H1 (cell line): ENCODE measurements around the gene ACE. TPM values are rescaled to one million over a fixed set of nuclear protein-coding genes. Genes with fewer than 3 reads are reported as not detected.

Experiments used
- CTCF ChIA-PET: fragments of 300-600 bp; sonication (Branson Sonifier 250); formaldehyde crosslinking; loops from one replicate; lab custom pipeline; 2021; ENCODE audit not compliant: partially characterized antibody; lab: Charles Lee
- POLR2A ChIA-PET: fragments of 300-600 bp; sonication (Branson Sonifier 250); formaldehyde crosslinking; loops from one replicate; lab custom pipeline; 2021; ENCODE audit warnings: inconsistent platforms; ENCODE audit not compliant: partially characterized antibody; lab: Charles Lee
- DNase-seq, 2 experiments: peaks; one replicate each; pipeline versions ENCODE4 v3.0.0 to v3.0.0-alpha.2; 2010 to 2022; ENCODE audit warnings: low spot score in 2 of 2, low read depth in 1 of 2, mixed read lengths in 1 of 2
- FAIRE-seq: peaks from 2 replicates; lab custom pipeline; 2011; peaks lifted over from hg19 to GRCh38; lab: Jason Lieb, UNC
- H2AFZ ChIP-seq: 2 replicates; pipeline ENCODE4 v1.8.1; 2012; ENCODE audit warnings: low read length, inconsistent platforms
- H2AK5ac ChIP-seq: 2 replicates; pipeline ENCODE4 v1.6.1; 2013; ENCODE audit warnings: low read depth, low read length
- H2BK120ac ChIP-seq: replicated peaks from 2 replicates; pipeline ENCODE3; 2013; ENCODE audit warnings: low read depth, low read length, inconsistent platforms
- H2BK12ac ChIP-seq: 2 replicates; pipeline ENCODE4 v1.6.1; 2013; ENCODE audit warnings: low read depth, low read length
- H2BK15ac ChIP-seq: 2 replicates; pipeline ENCODE4 v1.6.1; 2013; ENCODE audit warnings: low read length
- H2BK20ac ChIP-seq: 2 replicates; pipeline ENCODE4 v1.6.1; 2013; ENCODE audit warnings: low read length
- H2BK5ac ChIP-seq: 2 replicates; pipeline ENCODE4 v1.6.1; 2013; ENCODE audit warnings: low read depth, low read length
- H3K14ac ChIP-seq: 2 replicates; pipeline ENCODE4 v1.6.1; 2013; ENCODE audit warnings: inconsistent platforms; ENCODE audit not compliant: insufficient read length
- H3K18ac ChIP-seq: 2 replicates; pipeline ENCODE4 v1.6.1; 2013; ENCODE audit warnings: low read length; ENCODE audit errors: extremely low read depth
- H3K23ac ChIP-seq: 2 replicates; pipeline ENCODE4 v1.6.1; 2013; ENCODE audit warnings: inconsistent platforms; ENCODE audit not compliant: insufficient read length
- H3K23me2 ChIP-seq: 2 replicates; pipeline ENCODE4 v1.6.1; 2013; ENCODE audit warnings: low read depth, low read length
- H3K27ac ChIP-seq: 2 replicates; pipeline ENCODE4 v1.6.1; 2011; ENCODE audit warnings: low read depth, low read length, inconsistent platforms
- H3K27me3 ChIP-seq, 4 experiments: replicated peaks in 1 of 4; 1 replicate in 1 of 4; 2 replicates in 3 of 4; pipeline versions ENCODE4 v1.6.1 to v1.8.1; 2011 to 2013; ENCODE audit warnings: low read length in 3 of 4, mild to moderate bottlenecking in 3 of 4, inconsistent platforms in 2 of 4, mixed read lengths in 2 of 4, moderate library complexity in 1 of 4; ENCODE audit not compliant: control insufficient read depth in 3 of 4, insufficient read depth in 3 of 4; ENCODE audit errors: extremely low read depth in 1 of 4
- H3K36me3 ChIP-seq, 4 experiments: 2 replicates each; pipeline versions ENCODE4 v1.6.1 to v1.8.1; 2011 to 2013; ENCODE audit warnings: mild to moderate bottlenecking in 4 of 4, low read length in 3 of 4, moderate library complexity in 2 of 4, control low read depth in 1 of 4, inconsistent platforms in 1 of 4; ENCODE audit not compliant: insufficient read depth in 4 of 4, control insufficient read depth in 2 of 4
- H3K4ac ChIP-seq: replicated peaks from 2 replicates; pipeline ENCODE3; 2013; ENCODE audit warnings: low read length, low read depth, mixed read lengths, inconsistent platforms; ENCODE audit not compliant: insufficient read length
- H3K4me1 ChIP-seq, 4 experiments: replicated peaks in 1 of 4; 1 replicate in 1 of 4; 2 replicates in 3 of 4; pipeline versions ENCODE4 v1.6.1 to v1.8.1; 2011 to 2013; ENCODE audit warnings: low read length in 3 of 4, inconsistent platforms in 2 of 4, mixed read lengths in 1 of 4; ENCODE audit not compliant: insufficient read depth in 4 of 4, control insufficient read depth in 3 of 4
- H3K4me2 ChIP-seq, 2 experiments: 2 replicates each; pipeline versions ENCODE4 v1.6.1 to v1.8.1; 2011 to 2013; ENCODE audit warnings: low read depth in 2 of 2, low read length in 2 of 2, control low read depth in 1 of 2, inconsistent platforms in 1 of 2, mild to moderate bottlenecking in 1 of 2; ENCODE audit not compliant: insufficient read depth in 1 of 2
- H3K4me3 ChIP-seq, 4 experiments: fragments of 200-600, 300-600 bp in 1 of 4; sonication (generic), shearing (Covaris generic), sonication (Bioruptor Twin) in 1 of 4; 2 replicates each; pipeline versions ENCODE4 v1.5.1 to v1.8.1; 2011 to 2016; ENCODE audit warnings: low read length in 4 of 4, low read depth in 3 of 4, control low read depth in 2 of 4, inconsistent platforms in 2 of 4, mild to moderate bottlenecking in 2 of 4, mixed read lengths in 1 of 4, moderate library complexity in 1 of 4; ENCODE audit not compliant: insufficient read depth in 2 of 4; ENCODE audit errors: extremely low read depth in 1 of 4
- H3K56ac ChIP-seq: replicated peaks from 2 replicates; pipeline ENCODE3; 2013; ENCODE audit warnings: low read depth, mild to moderate bottlenecking, mixed read lengths, low read length, inconsistent platforms; ENCODE audit not compliant: insufficient read length
- H3K79me1 ChIP-seq: 2 replicates; pipeline ENCODE4 v1.6.1; 2013; ENCODE audit warnings: low read depth, low read length, control low read depth
- H3K79me2 ChIP-seq, 2 experiments: 2 replicates each; pipeline versions ENCODE4 v1.6.1 to v1.8.1; 2012 to 2013; ENCODE audit warnings: low read length in 2 of 2, mild to moderate bottlenecking in 2 of 2, inconsistent platforms in 1 of 2; ENCODE audit not compliant: insufficient read depth in 2 of 2, control insufficient read depth in 1 of 2
- H3K9ac ChIP-seq, 4 experiments: replicated peaks in 1 of 4; 1 replicate in 1 of 4; 2 replicates in 3 of 4; pipeline versions ENCODE4 v1.6.1 to v1.8.1; 2011 to 2013; ENCODE audit warnings: low read depth in 3 of 4, low read length in 3 of 4, control low read depth in 2 of 4, mild to moderate bottlenecking in 2 of 4, moderate library complexity in 2 of 4, inconsistent platforms in 1 of 4; ENCODE audit errors: extremely low read depth in 1 of 4
- H3K9me3 ChIP-seq, 2 experiments: 2 replicates each; pipeline versions ENCODE4 v1.6.1 to v1.8.1; 2012 to 2013; ENCODE audit warnings: mild to moderate bottlenecking in 2 of 2, moderate library complexity in 2 of 2, control low read depth in 1 of 2, inconsistent platforms in 1 of 2, low read depth in 1 of 2, low read length in 1 of 2, mixed read lengths in 1 of 2; ENCODE audit not compliant: insufficient read depth in 2 of 2
- H4K20me1 ChIP-seq, 2 experiments: replicated peaks in 1 of 2; 2 replicates each; pipeline versions ENCODE3 to v1.8.1; 2011 to 2013; ENCODE audit warnings: inconsistent platforms in 2 of 2, low read length in 2 of 2, mild to moderate bottlenecking in 1 of 2; ENCODE audit not compliant: insufficient read depth in 2 of 2, control insufficient read depth in 1 of 2
- H4K5ac ChIP-seq: 2 replicates; pipeline ENCODE4 v1.6.1; 2013; ENCODE audit warnings: low read length, low read depth, mixed read lengths, inconsistent platforms; ENCODE audit not compliant: insufficient read length
- H4K8ac ChIP-seq: 2 replicates; pipeline ENCODE4 v1.8.0; 2013; ENCODE audit warnings: mild to moderate bottlenecking, moderate library complexity, low read length, inconsistent platforms; ENCODE audit not compliant: insufficient read depth; ENCODE audit errors: extremely low read depth
- H4K91ac ChIP-seq: replicated peaks from 2 replicates; pipeline ENCODE3; 2013; ENCODE audit warnings: low read length, mixed read lengths, inconsistent platforms; ENCODE audit not compliant: insufficient read length
- BACH1 ChIP-seq: IDR thresholded peaks from 2 replicates; pipeline ENCODE4 v1.6.1; 2012; ENCODE audit warnings: low read length, improper control_type of control experiment
- CHD1 ChIP-seq: IDR thresholded peaks from 2 replicates; pipeline ENCODE4 v1.6.1; 2012; ENCODE audit warnings: low read depth, low read length, improper control_type of control experiment
- CTCF ChIP-seq, 3 experiments: IDR thresholded peaks; 1 replicate in 2 of 3; 2 replicates in 1 of 3; pipeline versions ENCODE4 v1.5.1 to v1.6.1; 2011; ENCODE audit warnings: low read length in 3 of 3, mild to moderate bottlenecking in 3 of 3, inconsistent platforms in 2 of 3, low read depth in 1 of 3, moderate library complexity in 1 of 3; ENCODE audit not compliant: insufficient read depth in 1 of 3; ENCODE audit errors: control extremely low read depth in 1 of 3
- FOSL1 ChIP-seq: IDR thresholded peaks from 2 replicates; pipeline ENCODE4 v1.6.1; 2011; ENCODE audit warnings: mild to moderate bottlenecking, low read depth, low read length, moderate library complexity; ENCODE audit not compliant: insufficient read depth
- HDAC6 ChIP-seq: IDR thresholded peaks from one replicate; pipeline ENCODE4 v1.7.1; 2012; ENCODE audit warnings: low read depth, mild to moderate bottlenecking, inconsistent platforms, low read length, moderate library complexity
- PHF8 ChIP-seq: fragments of 200-600 bp; sonication (generic); conservative IDR thresholded peaks from 2 replicates; pipeline ENCODE4 v1.7.1; 2012; ENCODE audit warnings: low read depth, mild to moderate bottlenecking, inconsistent platforms, low read length, moderate library complexity
- RXRA ChIP-seq: IDR thresholded peaks from 2 replicates; pipeline ENCODE4 v1.6.1; 2011; ENCODE audit warnings: low read depth, mild to moderate bottlenecking, low read length, moderate library complexity; ENCODE audit not compliant: insufficient read depth
- SIN3A ChIP-seq, 2 experiments: IDR thresholded peaks in 1 of 2; conservative IDR thresholded peaks in 1 of 2; 2 replicates each; pipeline ENCODE4 v1.6.1; 2011 to 2012; ENCODE audit warnings: low read length in 2 of 2, improper control_type of control experiment in 1 of 2, low read depth in 1 of 2, mild to moderate bottlenecking in 1 of 2
- ZNF274 ChIP-seq: IDR thresholded peaks from 2 replicates; pipeline ENCODE4 v1.7.0; 2012; ENCODE audit warnings: low read length, borderline replicate concordance; ENCODE audit errors: extremely low read depth
- WGBS, 2 experiments: shearing (Covaris generic) in 1 of 2; methylation state at CpG; one replicate each; pipeline versions ENCODE4 v1.1.6 to v1.1.7; 2013 to 2015; ENCODE audit warnings: low lambda C conversion rate in 2 of 2, mixed read lengths in 2 of 2, inconsistent platforms in 1 of 2, low coverage in 1 of 2, missing lambda C conversion rate in 1 of 2; ENCODE audit not compliant: insufficient replicate concordance in 2 of 2, insufficient coverage in 1 of 2, insufficient read length in 1 of 2; ENCODE audit errors: extremely low coverage in 1 of 2, missing lambda C conversion rate in 1 of 2; 5-methylcytosine and 5-hydroxymethylcytosine counted together
- polyA plus RNA-seq, 7 experiments: library from polyadenylated mRNA; depleted of rRNA in 3 of 7; stranded (reverse) in 5 of 7; unstranded in 2 of 7; fragments of >200 nt in 5 of 7; fragments of 200-250 nt in 2 of 7; gene quantifications; 1 replicate in 5 of 7; 2 replicates in 1 of 7; 4 replicates in 1 of 7; pipeline versions ENCODE4 v1.2.1 to v1.2.3, GENCODE V29; 2011 to 2013; ENCODE audit warnings: missing spikeins in 2 of 7, mixed read lengths in 2 of 7
- total RNA-seq: library from RNA; stranded (reverse); fragmentation: NEBNext Ultra II Directional; extraction: Animal tissue kit (Norgen Biotek cat#: 25700); gene quantifications from 2 replicates; pipeline ENCODE4 v1.2.1, GENCODE V29; 2021

Gene ACE
- total and polyA plus RNA-seq, 2 of the 8 experiments (the other 6 are each of a cell fraction or from before 2014, with no cell fraction given): 2.5 to 5.5 TPM

- no peak overlapping the region for H2BK20ac ChIP-seq
- H3K79me2 ChIP-seq: no peaks in the 10 kb centered on the region
- TF ChIP-seq CHD1 (no peak), SIN3A (conservative IDR thresholded peaks at IDR 0.05 in 1 of 2, IDR thresholded peaks at IDR 0.05 in 1 of 2; ENCODE audit: low read depth in 1 of 2, low read length in 2 of 2) (no peak), RXRA (no peak), BACH1 (no peak), FOSL1 (no peak), PHF8 (no peak), ZNF274 (no peak), CTCF (IDR thresholded peaks at IDR 0.05; ENCODE audit: control extremely low read depth in 1 of 3, insufficient read depth in 1 of 3, low read depth in 1 of 3, low read length in 3 of 3) (no peak), HDAC6 (no peak)
- TF ChIP-seq, all 59 proteins: peak for 0
- no peaks in the 10 kb centered on the region; the same call in 1 of the 2 replicates for H3K23me2 ChIP-seq
- FAIRE-seq (no peak), DNase-seq (no peak)
- H3K4me3 ChIP-seq: no peak overlapping the region
- H3K4ac ChIP-seq: no peak overlapping the region
- H2BK12ac ChIP-seq: no peak overlapping the region
- H4K8ac ChIP-seq: no peak overlapping the region
- no peaks in the 10 kb centered on the region for H3K27me3 ChIP-seq
- H4K91ac ChIP-seq: no peak overlapping the region
- ChIA-PET CTCF (interaction anchor here (0.7 to 1.6 kb wide), 9 partner anchors 11 to 195 kb away, joined by 3 to 7 read pairs (median 3); no protein-coding TSS in a partner anchor), POLR2A (no interaction called here)
- H3K4me2 ChIP-seq: no peak overlapping the region
- no peaks in the 10 kb centered on the region for H4K20me1 ChIP-seq
- 88% methylated on average over 8 of the region's 8 CpGs; no CpG with 5 or more reads in 1 of the 2 experiments for WGBS, 2 experiments
- H3K14ac ChIP-seq: no peak overlapping the region
- H3K9me3 ChIP-seq: peaks cover 0 to 4% of the 10 kb centered on the region in 2 experiments; a peak in 1 of 4 replicates
- H3K27ac ChIP-seq: no peak overlapping the region
- H3K4me1 ChIP-seq: no peaks in the 10 kb centered on the region
- no peak overlapping the region for H2AK5ac ChIP-seq
- no peak overlapping the region for H3K56ac ChIP-seq
- H3K23ac ChIP-seq: no peak overlapping the region
- no peak overlapping the region for H2BK5ac ChIP-seq
- no peak overlapping the region for H3K9ac ChIP-seq
- H2BK15ac ChIP-seq: no peak overlapping the region
- H3K18ac ChIP-seq: no peak overlapping the region
- no peaks in the 10 kb centered on the region for H3K79me1 ChIP-seq
- H2BK120ac ChIP-seq: no peak overlapping the region
- no peak overlapping the region for H2AFZ ChIP-seq
- H4K5ac ChIP-seq: no peak overlapping the region
- no peaks in the 10 kb centered on the region for H3K36me3 ChIP-seq
These were observed 26.5 kb downstream of the ACE start for GRCh38 chr17:63503341-63503705.
